OCI-LY7 (cell line): ENCODE results near the gene CAPN14. TPM values are rescaled to one million over a fixed set of nuclear protein-coding genes. Genes with fewer than 3 reads are reported as not detected.

Experiments used
- BruUV-seq: library from RNA; stranded (reverse); fragments of 400-500 nt; replicated peaks from 2 replicates; lab custom pipeline; 2021; lab: Mats Ljungman, UMichigan
- CTCF ChIA-PET: fragments of 300-600 bp; sonication (Branson Sonifier 250); formaldehyde crosslinking; loops from one replicate; lab custom pipeline; 2022; ENCODE audit warnings: antibody characterized with exemption; ENCODE audit not compliant: unreplicated experiment; lab: Charles Lee
- POLR2A ChIA-PET: fragments of 300-600 bp; sonication (Branson Sonifier 250); formaldehyde crosslinking; loops from one replicate; lab custom pipeline; 2022; ENCODE audit warnings: antibody characterized with exemption; lab: Charles Lee
- DNase-seq: peaks from one replicate; pipeline ENCODE4 v3.0.0-alpha.2; 2015; ENCODE audit warnings: low spot score
- H2AFZ ChIP-seq: fragments of 200-600 bp; sonication (generic), shearing (Covaris generic); 2 replicates; pipeline ENCODE4 v1.6.1; 2014; ENCODE audit warnings: mild to moderate bottlenecking, antibody characterized with exemption, low read length, moderate library complexity
- H3K27ac ChIP-seq: fragments of 200-600 bp; sonication (generic); 2 replicates; pipeline ENCODE4 v1.5.1; 2014; ENCODE audit warnings: mixed run types, low read depth, mild to moderate bottlenecking, moderate library complexity, low read length, inconsistent platforms; ENCODE audit not compliant: poor library complexity, severe bottlenecking
- H3K36me3 ChIP-seq: fragments of 200-600 bp; sonication (generic); 2 replicates; pipeline ENCODE4 v1.6.1; 2014; ENCODE audit warnings: mild to moderate bottlenecking, antibody characterized with exemption, low read length, moderate library complexity, mixed read lengths; ENCODE audit not compliant: insufficient read depth
- H3K4me1 ChIP-seq: fragments of 200-600 bp; sonication (generic); 2 replicates; pipeline ENCODE4 v1.5.1; 2014; ENCODE audit warnings: mild to moderate bottlenecking, low read length; ENCODE audit not compliant: insufficient read depth, poor library complexity, severe bottlenecking
- H3K4me2 ChIP-seq: fragments of 200-600 bp; sonication (generic); 2 replicates; pipeline ENCODE4 v1.6.1; 2014; ENCODE audit warnings: mild to moderate bottlenecking, low read length
- H3K4me3 ChIP-seq: fragments of 200-600 bp; sonication (generic); 2 replicates; pipeline ENCODE4 v1.5.1; 2014; ENCODE audit warnings: mild to moderate bottlenecking, low read depth, low read length; ENCODE audit not compliant: poor library complexity, severe bottlenecking
- H3K79me2 ChIP-seq: fragments of 200-600 bp; sonication (generic); 2 replicates; pipeline ENCODE4 v1.6.1; 2016; ENCODE audit warnings: low read depth, mild to moderate bottlenecking, low read length, moderate library complexity, mixed read lengths; ENCODE audit not compliant: insufficient read depth
- H3K9me2 ChIP-seq: fragments of 200-600 bp; sonication (generic); 2 replicates; pipeline ENCODE4 v1.6.1; 2016; ENCODE audit warnings: mild to moderate bottlenecking, low read length, mixed read lengths; ENCODE audit not compliant: insufficient read depth
- H3K9me3 ChIP-seq: fragments of 200-600 bp; sonication (generic); 2 replicates; pipeline ENCODE4 v1.6.1; 2014; ENCODE audit warnings: mild to moderate bottlenecking, mixed run types, low read length, mixed read lengths
- H4K20me1 ChIP-seq: fragments of 200-600 bp; sonication (generic); 2 replicates; pipeline ENCODE4 v1.6.1; 2014; ENCODE audit warnings: mild to moderate bottlenecking, antibody characterized with exemption, low read length, moderate library complexity, mixed read lengths; ENCODE audit not compliant: insufficient read depth
- EZH2phosphoT487 ChIP-seq: fragments of 200-600 bp; sonication (generic); IDR thresholded peaks from 2 replicates; pipeline ENCODE4 v1.6.1; 2018; ENCODE audit warnings: low read depth, borderline replicate concordance, mild to moderate bottlenecking, mixed run types, antibody characterized with exemption, low read length, moderate library complexity, mixed read lengths
- intact Hi-C: fragments of 100-400 bp; cut with micrococcal nuclease; formaldehyde crosslinking; loops from one replicate; pipeline ENCODE4 v1.10.0; 2022; ENCODE audit not compliant: unreplicated experiment
- total RNA-seq, 2 experiments: library from RNA; depleted of rRNA in 1 of 2; stranded (reverse); fragments of >200 nt in 1 of 2; shearing (Covaris generic) in 1 of 2; gene quantifications; 2 replicates each; pipeline ENCODE4 v1.2.3, GENCODE V29; 2014 to 2022
- TF ChIP-seq, protein P1 (sequence below): fragments of 200-600 bp; sonication (generic); conservative IDR thresholded peaks from 2 replicates; pipeline ENCODE4 v1.5.1; 2014; ENCODE audit warnings: mild to moderate bottlenecking, antibody characterized with exemption, low read length, moderate library complexity, mixed read lengths

Gene CAPN14
- total RNA-seq, 2 experiments from 2014 or later = 1.4 to 4.0 TPM

DNA sequence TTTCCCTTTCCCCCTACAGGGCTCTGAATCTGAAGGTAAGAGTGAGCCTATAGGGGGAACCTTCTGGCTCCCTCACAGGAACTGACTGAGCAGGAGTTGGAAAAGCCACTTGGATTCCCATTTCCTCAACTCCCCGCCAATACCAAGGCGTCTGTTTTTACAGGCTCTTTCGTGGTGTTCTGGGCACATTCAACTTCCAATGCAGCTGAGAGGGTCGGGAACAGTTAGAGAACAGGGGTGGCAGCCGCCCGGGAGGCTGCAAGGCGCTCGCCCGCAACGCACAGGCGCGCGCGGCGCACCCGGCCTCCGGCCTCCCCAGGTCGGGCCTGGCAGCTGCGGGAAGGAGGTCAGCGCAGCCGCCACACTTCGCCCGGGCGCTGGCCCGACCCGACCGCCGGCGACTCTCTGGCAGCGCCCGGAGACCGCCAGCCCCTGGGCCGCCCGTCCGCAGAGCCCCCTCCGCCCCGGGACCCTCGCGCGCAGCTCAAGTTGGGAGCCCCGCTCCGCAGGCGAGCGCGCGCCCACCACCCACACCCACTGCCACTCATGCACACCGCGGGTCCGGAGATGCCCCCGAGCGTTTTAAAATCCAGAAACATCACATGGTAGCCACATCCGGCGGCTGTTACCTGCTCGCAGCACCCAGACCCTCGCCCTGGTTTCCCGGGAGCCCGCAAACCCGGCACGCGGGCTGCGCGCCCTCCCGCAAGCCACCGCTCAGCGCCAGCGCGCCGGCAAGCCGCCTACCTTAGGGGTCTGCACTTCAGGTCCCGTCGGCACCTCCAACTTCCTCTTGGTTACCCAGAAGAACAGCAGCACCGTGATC is 79.9 kb downstream of the CAPN14 start:
- ChIA-PET POLR2A (interaction anchor here (0.6 to 1.1 kb wide), 3 partner anchors 52 to 167 kb away, joined by 3 to 4 read pairs (median 4); no protein-coding TSS in a partner anchor), CTCF (interaction anchor here (0.6 kb wide), 1 partner anchor 244 kb away, joined by 5 read pairs; no protein-coding TSS in a partner anchor)
- peak overlapping the region; percentile 30 for H3K27ac ChIP-seq
- peak overlapping the region; percentile 80 for H3K4me3 ChIP-seq
- peak overlapping the region; percentile 88 for H3K4me2 ChIP-seq
- H4K20me1 ChIP-seq = peaks cover 8% of the 10 kb centered on the region; the same call in 1 of the 2 replicates
- peaks cover 34% of the 10 kb centered on the region for H3K4me1 ChIP-seq
- H3K9me2 ChIP-seq = no peaks in the 10 kb centered on the region
- peak overlapping the region; percentile 93 for H2AFZ ChIP-seq
- BruUV-seq = no TSS peak
- H3K36me3 ChIP-seq = peaks cover 4% of the 10 kb centered on the region
- H3K9me3 ChIP-seq = no peaks in the 10 kb centered on the region
- intact Hi-C loops = loop anchor here (1.0 to 2.0 kb wide), 5 partner anchors 33 to 423 kb away; no protein-coding TSS in a partner anchor
- no peak for TF ChIP-seq EZH2phosphoT487
- TF ChIP-seq, protein P1, sequence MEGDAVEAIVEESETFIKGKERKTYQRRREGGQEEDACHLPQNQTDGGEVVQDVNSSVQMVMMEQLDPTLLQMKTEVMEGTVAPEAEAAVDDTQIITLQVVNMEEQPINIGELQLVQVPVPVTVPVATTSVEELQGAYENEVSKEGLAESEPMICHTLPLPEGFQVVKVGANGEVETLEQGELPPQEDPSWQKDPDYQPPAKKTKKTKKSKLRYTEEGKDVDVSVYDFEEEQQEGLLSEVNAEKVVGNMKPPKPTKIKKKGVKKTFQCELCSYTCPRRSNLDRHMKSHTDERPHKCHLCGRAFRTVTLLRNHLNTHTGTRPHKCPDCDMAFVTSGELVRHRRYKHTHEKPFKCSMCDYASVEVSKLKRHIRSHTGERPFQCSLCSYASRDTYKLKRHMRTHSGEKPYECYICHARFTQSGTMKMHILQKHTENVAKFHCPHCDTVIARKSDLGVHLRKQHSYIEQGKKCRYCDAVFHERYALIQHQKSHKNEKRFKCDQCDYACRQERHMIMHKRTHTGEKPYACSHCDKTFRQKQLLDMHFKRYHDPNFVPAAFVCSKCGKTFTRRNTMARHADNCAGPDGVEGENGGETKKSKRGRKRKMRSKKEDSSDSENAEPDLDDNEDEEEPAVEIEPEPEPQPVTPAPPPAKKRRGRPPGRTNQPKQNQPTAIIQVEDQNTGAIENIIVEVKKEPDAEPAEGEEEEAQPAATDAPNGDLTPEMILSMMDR = no peak
- DNase-seq = peak; percentile 56
- H3K79me2 ChIP-seq = peaks cover 49% of the 10 kb centered on the region

DNA sequence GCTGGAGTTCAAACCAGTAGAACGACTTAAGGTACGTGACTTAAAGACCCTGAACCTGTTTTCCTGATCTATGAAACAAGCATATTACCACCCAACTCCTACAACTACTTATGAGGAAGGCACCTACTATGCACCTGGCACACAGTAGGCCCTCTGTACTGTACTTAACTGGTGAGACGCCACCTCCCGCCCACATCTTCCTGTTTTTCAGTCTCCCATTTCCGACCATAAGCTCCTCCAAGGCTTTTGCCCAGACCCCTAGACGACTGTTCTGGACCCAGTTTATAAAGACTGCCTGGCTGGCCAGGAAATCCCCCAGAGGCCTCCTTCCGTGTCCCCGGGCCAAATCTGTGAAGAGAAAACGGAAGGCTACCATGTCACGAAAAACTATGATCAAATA is 80.6 kb downstream of the CAPN14 start:
- no TSS peak for BruUV-seq
- no peak for TF ChIP-seq EZH2phosphoT487
- TF ChIP-seq, protein P1 = no peak; the same call in 1 of the 2 replicates
- CTCF ChIA-PET = no interaction called here
- Histone ChIP-seq H3K27ac (no peak overlapping the region), H3K9me2 (no peaks in the 10 kb centered on the region), H3K4me1 (peaks cover 34% of the 10 kb centered on the region), H3K36me3 (peaks cover 4% of the 10 kb centered on the region), H3K4me3 (peak overlapping the region; percentile 80), H3K9me3 (no peaks in the 10 kb centered on the region), H4K20me1 (peaks cover 8% of the 10 kb centered on the region; the same call in 1 of the 2 replicates), H3K79me2 (peaks cover 50% of the 10 kb centered on the region), H2AFZ (peak overlapping the region; percentile 93; the same call in 1 of the 2 replicates), H3K4me2 (peak overlapping the region; percentile 88)
- intact Hi-C loops = loop anchor here (2.0 kb wide), 1 partner anchor 118 kb away; no protein-coding TSS in a partner anchor
- POLR2A ChIA-PET = interaction anchor here (0.6 kb wide), 1 partner anchor 52 kb away, joined by 3 read pairs; no protein-coding TSS in a partner anchor
- DNase-seq = peak; percentile 52
